A549 (cell line): Measurements from ENCODE around the gene PIP4K2A. TPM values are rescaled to one million over a fixed set of nuclear protein-coding genes. Genes with fewer than 3 reads are reported as not detected.

Experiments
- ATAC-seq, 2 experiments: fragments of 200-7000 bp in 1 of 2; fragments of >200 bp in 1 of 2; cut with Nextera tagmentation in 1 of 2; cut with Tn5 transposase in 1 of 2; 3 replicates each; pipeline versions ENCODE4 v1.8.0 to v1.9.1; 2018 to 2020; ENCODE audit warnings: mild to moderate bottlenecking in 1 of 2, moderate library complexity in 1 of 2
- CTCF ChIA-PET: fragments of 300-600 bp; sonication (Branson Sonifier 250); formaldehyde crosslinking; extraction: SDS; loops from one replicate; lab custom pipeline; 2021; ENCODE audit warnings: antibody characterized with exemption, inconsistent platforms; lab: Yijun Ruan, JAX
- POLR2A ChIA-PET: fragments of 350-600 bp; formaldehyde crosslinking; extraction: SDS; loops from one replicate; lab custom pipeline; 2021; ENCODE audit warnings: antibody characterized with exemption, inconsistent platforms; lab: Yijun Ruan, JAX
- DNase-seq, 2 experiments: peaks; one replicate each; pipeline versions ENCODE4 v3.0.0 to v3.0.0-alpha.2; 2011 to 2016; ENCODE audit warnings: low read depth in 1 of 2, low spot score in 1 of 2
- FAIRE-seq: peaks from 2 replicates; lab custom pipeline; 2011; peaks lifted over from hg19 to GRCh38; lab: Jason Lieb, UNC
- H3K27ac ChIP-seq, 2 experiments: fragments of >200 bp; sonication (Bioruptor Twin); formaldehyde crosslinking; 3 replicates each; pipeline ENCODE4 v1.5.1; 2016 to 2017
- H3K4me1 ChIP-seq: fragments of >200 bp; sonication (Bioruptor Twin); formaldehyde crosslinking; 3 replicates; pipeline ENCODE4 v1.6.1; 2016
- H3K4me2 ChIP-seq: fragments of >200 bp; sonication (Bioruptor Twin); formaldehyde crosslinking; 3 replicates; pipeline ENCODE4 v1.6.1; 2016
- H3K4me3 ChIP-seq: fragments of >200 bp; sonication (Bioruptor Twin); formaldehyde crosslinking; 3 replicates; pipeline ENCODE4 v1.5.1; 2016
- H3K9me3 ChIP-seq: fragments of >200 bp; sonication (Bioruptor Twin); formaldehyde crosslinking; 3 replicates; pipeline ENCODE4 v1.6.1; 2016
- ATOH8 ChIP-seq: fragments of 250-450 bp; sonication (Bioruptor Pico); IDR thresholded peaks from 2 replicates; pipeline ENCODE4 v1.5.0; 2020; ENCODE audit warnings: low read depth, mild to moderate bottlenecking, moderate library complexity
- CBX2 ChIP-seq: fragments of 200-600 bp; sonication (generic); IDR thresholded peaks from 2 replicates; pipeline ENCODE4 v1.6.1; 2016; ENCODE audit warnings: low read depth, mild to moderate bottlenecking, borderline replicate concordance
- CEBPB ChIP-seq, 2 experiments: fragments of >200 bp in 1 of 2; sonication (Bioruptor Twin) in 1 of 2; formaldehyde crosslinking in 1 of 2; IDR thresholded peaks; 2 replicates each; pipeline ENCODE4 v1.6.1; 2012 to 2016
- CHD4 ChIP-seq: fragments of 200-600 bp; sonication (generic); IDR thresholded peaks from 2 replicates; pipeline ENCODE4 v1.6.1; 2016; ENCODE audit warnings: antibody characterized with exemption, mild to moderate bottlenecking, borderline replicate concordance
- CTCF ChIP-seq: fragments of >200 bp; sonication (Bioruptor Twin); formaldehyde crosslinking; IDR thresholded peaks from 3 replicates; pipeline ENCODE4 v1.5.1; 2016
- FOXS1 ChIP-seq: fragments of 250-450 bp; sonication (Bioruptor Pico); IDR thresholded peaks from 2 replicates; pipeline ENCODE4 v1.5.0; 2020; ENCODE audit warnings: mild to moderate bottlenecking, moderate library complexity
- GATA3 ChIP-seq: IDR thresholded peaks from 2 replicates; pipeline ENCODE4 v1.6.1; 2012; ENCODE audit warnings: borderline replicate concordance
- HOXA7 ChIP-seq: fragments of 250-450 bp; sonication (Bioruptor Pico); IDR thresholded peaks from 2 replicates; pipeline ENCODE4 v1.5.0; 2020; ENCODE audit warnings: mild to moderate bottlenecking, moderate library complexity
- JUN ChIP-seq, 2 experiments: fragments of >200 bp; sonication (Bioruptor Twin); formaldehyde crosslinking; IDR thresholded peaks; 2 replicates in 1 of 2; 3 replicates in 1 of 2; pipeline ENCODE4 v1.6.1; 2016 to 2017
- KDM1A ChIP-seq: fragments of 200-600 bp; sonication (generic); IDR thresholded peaks from 2 replicates; pipeline ENCODE4 v1.6.1; 2016; ENCODE audit warnings: low read depth, mild to moderate bottlenecking
- MAFK ChIP-seq: fragments of 450-650 bp; IDR thresholded peaks from 2 replicates; pipeline ENCODE4 v1.6.1; 2014; ENCODE audit not compliant: partially characterized antibody
- MAX ChIP-seq: IDR thresholded peaks from 2 replicates; pipeline ENCODE4 v1.6.1; 2012
- NFE2L2 ChIP-seq: fragments of 150-350 bp; conservative IDR thresholded peaks from 2 replicates; pipeline ENCODE4 v1.6.1; 2014; ENCODE audit warnings: low read length
- NPAS2 ChIP-seq: fragments of 250-450 bp; sonication (Bioruptor Pico); IDR thresholded peaks from 2 replicates; pipeline ENCODE4 v1.8.0; 2022; ENCODE audit warnings: mild to moderate bottlenecking, moderate library complexity, borderline replicate concordance
- NR3C1 ChIP-seq: fragments of >200 bp; sonication (Bioruptor Twin); formaldehyde crosslinking; IDR thresholded peaks from 3 replicates; pipeline ENCODE4 v1.6.1; 2017
- PHF8 ChIP-seq: fragments of 200-600 bp; sonication (generic); IDR thresholded peaks from 2 replicates; pipeline ENCODE4 v1.6.1; 2016; ENCODE audit warnings: low read depth, mild to moderate bottlenecking, antibody characterized with exemption, moderate library complexity, borderline replicate concordance
- POLR2AphosphoS2 ChIP-seq: conservative IDR thresholded peaks from 2 replicates; pipeline ENCODE4 v1.6.1; 2012; ENCODE audit warnings: low read length, improper control_type of control experiment, inconsistent platforms
- RCOR1 ChIP-seq: fragments of 150-350 bp; IDR thresholded peaks from 2 replicates; pipeline ENCODE4 v1.6.1; 2014; ENCODE audit warnings: antibody characterized with exemption, low read length, low read depth
- REST ChIP-seq: fragments of 200-600 bp; sonication (generic); IDR thresholded peaks from 2 replicates; pipeline ENCODE4 v1.6.1; 2016; ENCODE audit warnings: antibody characterized with exemption, mild to moderate bottlenecking, moderate library complexity
- RNF2 ChIP-seq: fragments of 200-600 bp; sonication (generic); IDR thresholded peaks from 2 replicates; pipeline ENCODE4 v1.6.1; 2016; ENCODE audit warnings: low read depth, mild to moderate bottlenecking, antibody characterized with exemption, moderate library complexity, borderline replicate concordance
- SMC3 ChIP-seq: fragments of >200 bp; sonication (Bioruptor Twin); formaldehyde crosslinking; IDR thresholded peaks from 3 replicates; pipeline ENCODE4 v1.6.1; 2018; ENCODE audit warnings: inconsistent platforms
- SREBF2 ChIP-seq: fragments of 450-650 bp; IDR thresholded peaks from 2 replicates; pipeline ENCODE4 v1.6.1; 2014; ENCODE audit warnings: mild to moderate bottlenecking, moderate library complexity
- USF2 ChIP-seq: fragments of 450-650 bp; IDR thresholded peaks from 2 replicates; pipeline ENCODE4 v1.6.1; 2014; ENCODE audit warnings: antibody characterized with exemption
- WGBS: methylation state at CpG from one replicate; pipeline ENCODE4 v1.1.6; 2017; ENCODE audit errors: missing lambda C conversion rate; 5-methylcytosine and 5-hydroxymethylcytosine counted together
- polyA plus RNA-seq, 4 experiments: library from polyadenylated mRNA; depleted of rRNA in 3 of 4; stranded (reverse); fragments of >200 nt; fragmentation: RNase III in 1 of 4; extraction: RNeasy Plus Mini Kit Qiagen cat#74134 plus additional on column Dnase treatment in 1 of 4; gene quantifications; 2 replicates in 3 of 4; 3 replicates in 1 of 4; pipeline ENCODE4 v1.2.3, GENCODE V29; 2011 to 2017

The PIP4K2A gene
- polyA plus RNA-seq, 2 of the 4 experiments (the other 2 are of a cell fraction) = 23.1 to 24.0 TPM

- no peak for TF ChIP-seq CEBPB (IDR thresholded peaks at IDR 0.05)
- TF ChIP-seq, all 56 proteins: peak for 0
- no peaks in the 10 kb centered on the region for H3K9me3 ChIP-seq
- POLR2A ChIA-PET = no interaction called here
- H3K4me2 ChIP-seq = no peak overlapping the region
- WGBS = 89% methylated on average over 5 of the region's 5 CpGs
- ATAC-seq (no peak), DNase-seq (no peak), FAIRE-seq (no peak)
- H3K4me1 ChIP-seq = no peaks in the 10 kb centered on the region
- H3K4me3 ChIP-seq = no peak overlapping the region
- H3K27ac ChIP-seq = no peak overlapping the region
- CTCF ChIA-PET = interaction anchor here (0.7 kb wide), 1 partner anchor 19 kb away, joined by 4 read pairs; no protein-coding TSS in a partner anchor
Observed at GRCh38 chr10:22564060-22564459, 150.3 kb downstream of the PIP4K2A start.

GRCh38 chr10:22561909-22562308, 152.5 kb downstream of the PIP4K2A start:
- Histone ChIP-seq H3K4me2 (no peak overlapping the region), H3K4me1 (no peaks in the 10 kb centered on the region), H3K27ac (no peak overlapping the region), H3K4me3 (no peak overlapping the region), H3K9me3 (no peaks in the 10 kb centered on the region)
- TF ChIP-seq MAX = no peak
- TF ChIP-seq RNF2 = no peak
- no peak for TF ChIP-seq NFE2L2
- no peak for TF ChIP-seq MAFK
- ChIA-PET POLR2A (no interaction called here), CTCF (no interaction called here)
- 92% methylated on average over 5 of the region's 5 CpGs for whole genome bisulfite sequencing
- DNase-seq = no peak
- no peak for FAIRE-seq
- ATAC-seq = no peak

- FAIRE-seq (no peak), DNase-seq (no peak), ATAC-seq (no peak)
- CTCF ChIA-PET = no interaction called here
- Histone ChIP-seq H3K9me3 (no peaks in the 10 kb centered on the region), H3K4me2 (no peak overlapping the region), H3K4me3 (no peak overlapping the region), H3K4me1 (no peaks in the 10 kb centered on the region), H3K27ac (no peak overlapping the region)
- POLR2A ChIA-PET = no interaction called here
- TF ChIP-seq PHF8 (no peak), FOXS1 (no peak), HOXA7 (CRISPR knock-in tag) (no peak), RCOR1 (no peak), CEBPB (IDR thresholded peaks at IDR 0.05) (no peak), SREBF2 (no peak), NPAS2 (CRISPR knock-in tag) (no peak), USF2 (no peak), CBX2 (no peak), POLR2AphosphoS2 (no peak), JUN (IDR thresholded peaks at IDR 0.05) (no peak), SMC3 (no peak), ATOH8 (no peak)
- WGBS = 98% methylated on average over 6 of the region's 6 CpGs
Observed at GRCh38 chr10:22560913-22561239, 153.5 kb downstream of the PIP4K2A start.

- WGBS = 93% methylated on average over 17 of the region's 17 CpGs
- Histone ChIP-seq H3K9me3 (no peaks in the 10 kb centered on the region), H3K4me2 (no peak overlapping the region), H3K4me1 (no peaks in the 10 kb centered on the region), H3K4me3 (no peak overlapping the region), H3K27ac (no peak overlapping the region)
- ChIA-PET CTCF (no interaction called here), POLR2A (no interaction called here)
- DNase-seq (no peak), ATAC-seq (no peak), FAIRE-seq (no peak)
- no peak for TF ChIP-seq NR3C1
- TF ChIP-seq REST = no peak
- TF ChIP-seq GATA3 = no peak
- TF ChIP-seq CTCF = no peak
- TF ChIP-seq CHD4 = no peak
- TF ChIP-seq USF2 = no peak
- no peak for TF ChIP-seq KDM1A
Observed at GRCh38 chr10:22560096-22560912, 154.1 kb downstream of the PIP4K2A start.
